Activated CD8-positive, alpha-beta memory T cell treated with anti-CD3 and anti-CD28 coated beads, Interleukin-2, amount 50 U/mL, for 24 hours (primary cell): ENCODE data around the gene PANK2.
A peak's percentile ranks its signal among the peaks of the same experiment; 100 is the strongest.
"Not testable (repeated sequence)": the region's sequence is repeated elsewhere in the genome, so short reads cannot be mapped to it uniquely, and the experiment has no call there.

Experiments used
- DNase-seq: peaks from one replicate; pipeline ENCODE4 v3.0.0-alpha.2; 2020; ENCODE audit errors: extremely low read depth

Gene PANK2

DNA sequence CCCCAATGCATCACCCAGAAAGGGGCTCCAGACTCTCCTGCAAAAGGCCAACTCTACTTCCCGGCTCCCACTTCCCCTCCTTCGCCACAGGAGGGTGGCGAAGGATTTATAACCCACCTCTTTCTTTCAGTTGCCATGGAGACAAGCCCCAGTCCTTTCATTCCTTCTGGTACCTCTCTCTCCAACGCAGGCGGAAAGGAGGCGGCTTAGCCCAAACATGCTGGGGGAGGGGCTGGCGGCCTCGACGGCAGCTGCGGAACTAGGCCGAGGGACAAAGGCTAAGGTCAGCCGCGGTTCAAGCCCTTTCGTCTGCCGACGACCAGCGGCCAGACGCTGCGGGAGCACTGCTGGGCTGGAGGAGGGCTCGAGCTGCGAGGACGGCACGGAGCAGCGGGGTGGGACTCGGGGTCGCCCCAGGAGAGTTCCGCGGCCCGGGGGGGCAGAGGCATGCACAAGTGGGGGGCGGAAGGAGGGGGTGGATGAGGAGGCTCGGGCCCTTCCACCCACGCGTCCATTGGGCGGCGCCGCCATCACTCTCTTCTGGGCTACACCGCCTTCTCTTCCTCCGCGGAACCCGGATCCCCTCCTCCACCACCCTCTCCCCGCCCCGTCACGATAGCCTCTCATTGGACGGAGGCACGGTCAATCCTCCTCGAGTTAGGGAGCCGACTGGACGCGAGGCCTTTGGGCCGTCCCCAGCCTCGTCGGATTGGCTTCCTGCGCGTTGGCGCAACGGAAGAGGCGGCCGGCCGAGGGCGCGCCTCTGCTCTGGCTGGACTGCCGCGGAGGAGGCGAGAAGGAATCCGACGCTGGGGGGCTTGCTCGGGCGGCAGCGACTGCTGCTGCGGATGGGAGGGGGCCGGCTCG is at the start of gene PANK2:
Gene PANK2 (plus strand): TSS at position 766 of the 867 bp plus-strand sequence.
- peak; percentile 97 for DNase-seq

DNA sequence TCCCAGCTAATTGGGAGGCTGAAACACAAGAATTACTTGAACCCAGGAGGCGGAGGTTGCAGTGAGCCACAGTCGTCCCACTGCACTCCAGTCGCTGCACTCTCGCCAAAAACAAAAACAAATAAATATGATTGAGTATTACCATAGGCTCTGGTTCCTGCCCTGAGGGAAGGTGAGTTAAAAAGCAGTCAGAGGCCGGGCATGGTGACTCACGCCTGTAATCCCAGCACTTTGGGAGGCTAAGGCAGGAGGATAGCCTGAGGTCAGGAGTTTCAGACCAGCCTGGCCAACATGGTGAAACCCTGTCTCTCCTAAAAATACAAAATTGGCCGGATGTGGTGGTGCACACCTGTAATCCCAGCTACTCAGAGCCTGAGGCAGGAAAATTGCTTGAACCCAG is 49.0 kb upstream of the PANK2 start:
- DNase-seq, result not testable (repeated sequence)

DNA sequence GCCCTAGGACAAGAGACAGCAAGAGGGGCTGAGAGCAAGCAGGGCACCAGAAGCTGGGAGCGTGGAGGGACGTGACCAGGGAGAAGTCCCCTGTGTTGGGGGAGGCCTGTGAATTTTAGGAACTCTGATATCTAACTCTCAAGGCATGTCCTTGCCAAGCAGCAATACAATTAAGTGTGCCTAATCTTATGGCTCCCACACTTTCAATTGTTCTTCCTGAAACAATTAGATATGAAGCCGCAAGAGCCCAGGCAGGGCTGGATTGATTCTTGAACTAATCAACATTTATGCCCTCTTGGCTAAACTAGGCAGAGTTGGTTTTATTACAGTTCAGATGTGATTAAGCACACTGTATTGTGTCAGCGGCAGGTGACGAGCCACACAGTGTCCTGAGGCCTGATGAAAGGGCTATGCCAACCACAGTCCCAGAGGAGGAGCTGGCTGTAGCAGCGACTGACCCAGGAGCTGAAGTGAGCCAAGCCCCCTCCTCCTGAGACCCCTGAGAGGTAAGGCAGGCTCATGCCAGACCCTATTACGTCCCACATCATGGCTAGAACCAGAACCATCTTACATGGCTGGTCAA is 46.7 kb upstream of the PANK2 start:
- no peak for DNase-seq

DNA sequence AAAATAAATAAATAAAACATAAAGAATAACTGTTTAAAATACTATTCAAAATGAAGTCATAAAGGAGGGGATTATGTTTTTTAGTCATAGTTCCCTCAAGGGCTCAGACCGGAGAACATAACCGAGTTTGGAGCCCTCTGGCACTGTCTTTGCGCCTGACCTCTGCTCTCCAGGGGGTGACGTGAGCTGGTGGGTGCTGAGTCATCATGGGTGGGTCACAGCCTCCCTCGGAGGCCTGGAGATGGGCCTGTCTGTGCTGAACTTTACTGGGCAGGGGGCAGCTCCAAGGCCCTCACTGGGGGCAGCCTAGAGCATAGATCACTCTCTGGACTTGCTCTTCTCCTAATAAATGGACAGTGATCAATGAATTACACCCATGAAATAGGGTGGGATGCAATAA is 45.7 kb upstream of the PANK2 start:
- DNase-seq, result no peak

DNA sequence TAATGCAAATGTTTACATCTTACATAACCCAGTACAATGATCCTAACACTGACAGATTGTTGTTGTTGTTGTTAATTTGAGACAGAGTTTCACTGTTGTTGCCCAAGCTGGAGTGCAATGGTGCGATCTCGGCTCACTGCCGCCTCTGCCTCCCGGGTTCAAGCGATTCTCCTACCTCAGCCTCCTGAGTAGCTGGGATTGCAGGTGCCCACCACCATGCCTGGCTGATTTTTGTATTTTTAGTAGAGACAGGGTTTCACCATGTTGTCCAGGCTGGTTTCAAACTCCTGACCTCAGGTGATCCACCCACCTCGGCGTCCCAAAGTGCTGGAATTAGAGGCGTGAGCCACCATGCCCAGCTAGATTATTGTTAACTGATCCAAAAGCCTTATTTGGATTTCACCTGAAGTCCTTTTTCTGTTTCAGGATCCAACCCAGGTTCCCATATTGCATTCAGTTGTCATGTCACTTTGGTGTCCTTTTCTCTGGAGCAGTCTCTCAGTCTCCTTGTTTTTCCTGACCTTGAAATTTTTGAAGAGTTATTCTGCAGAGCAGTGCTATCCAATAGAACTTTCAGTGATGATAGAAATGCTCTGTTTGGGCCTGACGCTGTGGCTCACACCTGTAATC is 45.1 kb upstream of the PANK2 start:
- not testable (repeated sequence) for DNase-seq

DNA sequence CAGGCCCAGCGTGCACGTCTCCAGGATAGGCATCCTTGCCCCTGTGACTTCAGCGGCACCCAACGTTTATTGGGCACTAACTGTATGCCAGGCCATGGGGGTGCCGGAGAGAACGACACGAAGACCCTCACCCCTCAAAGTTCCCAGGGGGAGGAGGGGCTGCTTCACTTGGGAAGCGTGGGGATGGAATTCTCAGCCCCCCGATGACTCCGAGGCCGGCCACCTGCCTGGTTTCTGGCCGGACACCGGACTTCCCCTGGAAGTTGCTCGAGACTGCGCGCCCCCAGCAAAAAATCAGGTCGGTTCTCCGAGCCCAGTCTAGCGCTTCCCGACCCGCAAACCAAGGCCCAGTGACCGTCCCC is 42.8 kb upstream of the PANK2 start:
- DNase-seq, result no peak

DNA sequence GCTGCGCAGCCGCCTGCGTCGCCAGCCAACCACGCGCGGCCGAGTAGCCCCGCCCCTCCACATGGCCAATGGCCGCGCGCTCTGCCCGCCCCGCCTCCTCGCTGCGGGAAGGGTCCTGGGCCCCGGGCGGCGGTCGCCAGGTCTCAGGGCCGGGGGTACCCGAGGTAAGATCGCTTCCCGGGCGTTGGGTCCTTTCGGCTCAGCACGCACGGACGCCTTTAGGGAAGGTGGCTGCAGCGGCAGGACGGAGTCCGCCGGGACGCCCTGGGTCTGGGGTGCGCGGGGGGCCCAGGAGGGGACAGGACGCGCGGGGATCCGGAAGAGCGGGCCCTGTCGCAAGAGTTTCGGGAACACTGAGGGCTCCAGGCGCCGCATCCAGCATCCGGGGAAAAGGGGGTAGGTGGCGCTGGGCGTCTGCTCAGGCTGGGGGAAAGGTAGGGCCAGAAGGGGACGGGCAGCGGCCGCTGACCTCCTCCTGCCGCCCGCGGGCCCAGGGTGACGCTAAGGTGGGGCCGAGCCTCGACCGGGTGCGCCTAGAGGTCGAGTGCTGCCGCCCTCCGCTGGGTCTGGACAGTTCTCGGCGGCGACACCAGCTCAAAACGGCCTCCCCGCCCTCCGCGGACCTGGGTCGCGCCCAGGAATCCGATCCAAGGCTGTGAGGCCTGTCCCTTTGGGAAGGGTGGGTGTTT is 42.3 kb upstream of the PANK2 start, which contains the start of gene MAVS:
Gene MAVS (plus strand): TSS at position 95 of the 689 bp plus-strand sequence. CDS start 7,791 bp downstream, outside the sequence.
- peak; percentile 59 for DNase-seq

DNA sequence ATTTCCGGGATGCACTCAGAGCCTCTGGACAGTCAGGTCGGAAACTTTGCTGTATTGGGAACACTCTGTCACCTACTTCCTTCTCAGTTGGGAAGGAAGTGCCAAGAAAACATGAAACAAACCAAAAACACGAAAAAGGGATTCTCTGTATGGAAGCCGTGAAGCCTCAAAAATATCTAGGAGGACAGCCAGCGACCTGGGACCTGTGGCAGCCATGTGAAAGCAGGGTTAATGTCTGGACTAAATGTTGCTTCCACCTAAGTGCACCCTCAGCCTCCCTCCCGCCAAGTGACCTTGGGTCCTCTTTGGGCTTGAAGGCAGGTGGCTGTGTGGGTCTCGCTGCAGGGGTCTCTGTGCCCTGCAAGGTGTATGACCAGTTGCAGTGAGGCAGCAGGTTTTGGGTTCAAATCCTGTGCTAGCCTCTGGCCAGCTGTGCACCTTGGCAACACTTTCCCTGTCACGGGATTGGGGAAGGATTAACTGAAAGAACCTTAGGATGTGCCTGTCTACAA is 41.7 kb upstream of the PANK2 start:
- DNase-seq, result no peak

DNA sequence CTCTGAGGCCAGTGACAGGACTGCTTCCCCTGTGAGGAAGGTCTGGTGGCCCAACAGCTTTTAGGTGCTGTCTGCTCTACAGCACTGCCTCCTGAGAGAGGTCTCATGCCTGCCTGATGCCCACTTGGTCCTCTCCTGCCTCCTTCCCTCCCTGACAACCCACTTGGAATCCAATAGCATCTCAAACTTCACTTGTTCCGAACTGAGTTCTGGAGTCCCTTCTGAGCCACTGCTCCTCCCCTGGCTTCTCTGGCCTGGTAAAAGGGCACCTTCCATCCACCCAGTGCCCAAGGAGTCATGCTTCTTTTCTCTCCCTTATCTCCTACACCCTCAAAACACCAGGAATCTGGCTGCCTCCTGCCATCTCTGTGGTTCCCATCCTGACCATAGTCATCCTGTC is 40.6 kb upstream of the PANK2 start:
- DNase-seq, result no peak

DNA sequence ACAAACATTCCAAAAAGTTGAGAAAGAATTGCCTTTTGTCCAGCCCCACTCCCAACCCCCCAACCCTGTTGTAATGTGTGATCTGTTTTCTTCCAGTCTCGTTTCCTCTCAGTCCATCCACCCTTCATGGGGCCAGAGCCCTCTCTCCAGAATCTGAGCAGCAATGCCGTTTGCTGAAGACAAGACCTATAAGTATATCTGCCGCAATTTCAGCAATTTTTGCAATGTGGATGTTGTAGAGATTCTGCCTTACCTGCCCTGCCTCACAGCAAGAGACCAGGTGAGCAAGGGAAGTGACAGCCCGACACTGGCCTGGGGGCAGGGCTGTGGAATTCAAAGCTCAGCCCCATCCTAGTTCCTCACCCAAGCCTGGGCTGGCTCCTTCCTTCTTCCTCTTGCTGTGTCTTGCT is 34.7 kb upstream of the PANK2 start:
- no peak for DNase-seq

DNA sequence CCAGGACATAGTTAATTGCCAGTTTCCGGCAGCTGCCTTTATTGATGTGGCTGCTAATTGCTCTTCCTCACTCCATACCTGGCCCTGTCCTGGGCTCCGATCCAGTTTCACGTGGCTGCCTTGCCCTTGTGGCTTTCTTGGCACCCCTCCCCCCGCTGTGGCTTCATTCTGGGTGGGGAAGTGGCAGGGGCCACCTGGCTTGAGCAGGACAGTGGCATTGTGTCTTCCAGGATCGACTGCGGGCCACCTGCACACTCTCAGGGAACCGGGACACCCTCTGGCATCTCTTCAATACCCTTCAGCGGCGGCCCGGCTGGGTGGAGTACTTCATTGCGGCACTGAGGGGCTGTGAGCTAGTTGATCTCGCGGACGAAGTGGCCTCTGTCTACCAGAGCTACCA is 31.8 kb upstream of the PANK2 start:
- DNase-seq, result no peak

DNA sequence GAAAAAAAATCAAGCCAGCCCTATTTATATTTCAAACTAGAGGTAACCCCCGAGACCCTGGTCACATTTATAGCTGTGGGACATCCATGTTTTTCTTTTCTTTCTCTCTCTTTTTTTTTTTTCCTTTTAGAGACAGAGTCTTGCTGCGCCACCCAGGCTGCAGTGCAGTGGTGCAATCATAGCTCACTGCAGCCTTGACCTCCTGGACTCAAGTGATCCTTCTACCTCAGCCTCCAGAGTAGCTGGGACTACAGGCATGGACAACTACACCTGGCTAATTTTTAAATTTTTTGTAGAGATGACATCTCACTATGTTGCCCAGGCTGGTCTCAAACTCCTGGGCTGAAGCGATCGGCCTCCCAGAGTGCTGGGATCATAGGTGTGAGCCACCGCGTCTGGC is 30.5 kb upstream of the PANK2 start:
- no peak for DNase-seq

DNA sequence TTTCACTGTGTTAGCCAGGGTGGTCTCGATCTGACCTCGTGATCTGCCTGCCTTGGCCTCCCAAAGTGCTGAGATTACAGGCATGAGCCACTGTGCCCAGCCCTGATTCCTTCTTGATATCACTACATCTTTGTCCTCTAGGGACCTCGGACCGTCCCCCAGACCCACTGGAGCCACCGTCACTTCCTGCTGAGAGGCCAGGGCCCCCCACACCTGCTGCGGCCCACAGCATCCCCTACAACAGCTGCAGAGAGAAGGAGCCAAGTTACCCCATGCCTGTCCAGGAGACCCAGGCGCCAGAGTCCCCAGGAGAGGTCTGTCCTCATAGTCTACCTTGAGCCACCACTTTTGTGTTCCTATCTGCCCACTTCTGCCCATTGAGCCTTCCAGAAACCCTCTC is 28.0 kb upstream of the PANK2 start:
- no peak for DNase-seq

DNA sequence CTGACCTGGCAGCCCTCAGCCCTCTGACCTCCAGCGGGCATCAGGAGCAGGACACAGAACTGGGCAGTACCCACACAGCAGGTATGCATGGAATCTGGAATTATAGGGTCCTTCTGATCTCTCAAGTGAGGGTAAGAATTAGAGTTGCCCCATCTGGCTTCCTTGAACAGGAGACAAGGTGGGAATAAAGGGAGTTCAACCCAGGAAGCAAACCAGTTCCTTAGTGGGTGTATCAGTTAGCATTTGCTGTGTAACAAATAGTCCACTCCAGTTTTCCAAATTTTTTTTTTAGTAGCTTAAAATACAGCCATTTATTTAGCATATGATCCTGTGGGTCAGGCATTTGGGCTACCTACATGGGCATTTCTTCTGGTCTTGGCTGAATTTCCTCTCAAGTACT is 26.9 kb upstream of the PANK2 start:
- no peak for DNase-seq

DNA sequence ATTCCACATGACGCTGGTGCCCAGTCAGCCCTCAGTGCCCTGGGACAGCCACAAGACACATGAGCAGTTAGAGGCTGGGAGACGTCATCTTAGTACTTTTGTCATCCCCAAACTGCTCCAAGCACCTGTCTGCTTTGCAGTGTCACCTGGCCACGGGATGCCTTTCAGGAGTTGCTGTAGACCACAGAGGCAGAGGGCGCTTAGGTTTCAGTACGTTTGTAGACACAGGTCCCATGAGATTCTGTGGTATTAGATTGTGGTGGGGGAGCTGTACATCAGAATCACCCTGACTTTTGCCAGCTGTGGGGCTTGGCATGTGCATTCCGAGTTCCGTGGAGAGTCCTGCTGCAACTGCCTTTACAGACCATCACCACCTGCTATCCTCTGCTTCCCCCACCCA is 25.9 kb upstream of the PANK2 start:
- no peak for DNase-seq

DNA sequence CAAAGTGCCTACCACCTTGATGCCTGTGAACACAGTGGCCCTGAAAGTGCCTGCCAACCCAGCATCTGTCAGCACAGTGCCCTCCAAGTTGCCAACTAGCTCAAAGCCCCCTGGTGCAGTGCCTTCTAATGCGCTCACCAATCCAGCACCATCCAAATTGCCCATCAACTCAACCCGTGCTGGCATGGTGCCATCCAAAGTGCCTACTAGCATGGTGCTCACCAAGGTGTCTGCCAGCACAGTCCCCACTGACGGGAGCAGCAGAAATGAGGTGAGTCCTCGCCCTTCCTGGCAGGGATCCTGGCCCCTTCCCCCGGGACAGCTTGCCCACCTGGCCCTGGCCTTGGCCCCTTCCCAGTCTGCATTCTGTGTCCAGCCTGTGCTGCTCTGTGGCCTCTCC is 24.7 kb upstream of the PANK2 start:
- no peak for DNase-seq

DNA sequence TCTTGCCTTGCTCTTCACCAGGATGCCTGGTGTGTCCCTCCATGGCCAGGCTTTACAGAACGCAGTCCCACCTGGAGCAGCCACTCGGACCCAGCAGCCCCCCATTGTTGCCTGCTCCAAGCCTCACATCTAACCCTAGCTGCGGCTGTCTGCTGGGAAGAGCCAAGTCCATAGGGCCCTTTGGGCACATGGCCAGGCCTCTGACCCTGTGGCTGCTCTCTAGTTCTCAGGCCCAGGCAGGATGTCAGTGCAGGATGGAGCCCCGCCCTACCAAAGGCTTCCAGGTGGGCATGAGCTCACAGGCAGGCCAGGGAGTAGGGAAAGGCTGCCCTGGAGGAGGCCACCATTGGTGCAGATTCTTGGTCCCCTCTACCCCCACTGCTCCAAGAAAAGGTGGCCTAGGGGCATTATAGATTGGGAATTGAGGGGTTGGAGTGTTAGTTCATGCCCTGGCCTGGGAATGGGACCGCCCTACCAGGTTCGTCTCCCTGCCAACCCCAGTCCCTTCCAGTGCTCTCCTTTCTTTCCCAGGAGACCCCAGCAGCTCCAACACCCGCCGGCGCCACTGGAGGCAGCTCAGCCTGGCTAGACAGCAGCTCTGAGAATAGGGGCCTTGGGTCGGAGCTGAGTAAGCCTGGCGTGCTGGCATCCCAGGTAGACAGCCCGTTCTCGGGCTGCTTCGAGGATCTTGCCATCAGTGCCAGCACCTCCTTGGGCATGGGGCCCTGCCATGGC is 23.9 kb upstream of the PANK2 start:
- no peak for DNase-seq

DNA sequence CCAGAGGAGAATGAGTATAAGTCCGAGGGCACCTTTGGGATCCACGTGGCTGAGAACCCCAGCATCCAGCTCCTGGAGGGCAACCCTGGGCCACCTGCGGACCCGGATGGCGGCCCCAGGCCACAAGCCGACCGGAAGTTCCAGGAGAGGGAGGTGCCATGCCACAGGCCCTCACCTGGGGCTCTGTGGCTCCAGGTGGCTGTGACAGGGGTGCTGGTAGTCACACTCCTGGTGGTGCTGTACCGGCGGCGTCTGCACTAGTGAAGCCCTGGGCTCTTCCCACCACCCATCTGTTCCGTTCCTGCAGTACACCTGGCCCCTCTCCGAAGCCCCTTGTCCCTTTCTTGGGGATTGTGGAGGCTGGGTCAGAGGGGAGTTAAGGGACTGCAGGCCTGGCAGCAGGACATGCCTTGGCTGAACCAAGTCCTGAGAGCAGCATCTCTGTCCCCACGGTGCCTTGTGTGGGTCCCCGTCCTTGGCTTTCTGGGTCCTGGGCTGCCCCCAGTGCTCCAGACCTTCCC is 23.2 kb upstream of the PANK2 start:
- DNase-seq, result no peak

DNA sequence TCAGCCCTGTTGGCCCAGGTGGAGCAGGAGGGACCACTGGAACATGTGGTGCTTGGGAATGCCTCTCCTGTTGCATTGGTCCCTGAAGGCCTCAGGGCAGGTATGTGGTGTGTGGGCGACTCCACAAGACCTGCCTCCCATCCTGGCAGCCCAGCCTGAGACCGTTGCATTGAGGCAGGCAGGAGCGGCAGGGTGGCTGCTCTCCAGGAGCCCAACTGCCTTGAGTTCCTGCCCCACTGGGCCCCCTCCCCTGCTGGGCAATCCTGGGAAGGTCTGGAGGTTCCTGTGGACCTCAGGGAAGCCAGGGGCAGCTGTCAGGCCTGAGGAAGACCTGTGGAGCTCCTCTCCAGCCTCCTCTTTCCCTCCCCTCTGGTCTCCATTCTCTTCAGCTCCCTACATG is 22.7 kb upstream of the PANK2 start:
- DNase-seq, result no peak

DNA sequence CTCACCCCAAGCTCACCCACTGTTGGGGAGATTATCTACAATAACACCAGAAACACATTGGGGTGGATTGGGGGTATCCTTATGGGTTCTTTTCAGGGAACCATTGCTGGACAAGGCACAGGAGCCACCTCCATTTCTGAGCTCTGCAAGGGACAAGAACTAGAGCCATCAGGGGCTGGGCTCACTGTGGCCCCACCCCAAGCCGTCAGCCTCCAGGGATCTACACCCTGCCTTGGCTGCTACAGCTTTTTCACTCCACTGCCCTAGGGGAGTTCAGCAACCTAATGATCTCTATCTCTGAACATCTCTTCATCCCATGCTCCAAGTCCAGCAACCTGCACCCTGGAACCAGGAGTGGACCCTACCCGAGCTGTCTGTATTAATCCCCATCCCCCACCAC is 21.4 kb upstream of the PANK2 start:
- DNase-seq, result no peak
